Kidney tubule cell (primary cell): ENCODE measurements around the gene ZBTB49.

Experiments
- DNase-seq: peaks from one replicate; pipeline ENCODE4 v3.0.0-alpha.2; 2018; ENCODE audit warnings: low spot score

The ZBTB49 gene

GRCh38 chr4:4358093-4358854 is 68.2 kb downstream of the ZBTB49 start:
- no peak for DNase-seq

- DNase-seq: no peak
Observed at GRCh38 chr4:4361883-4362282, 71.8 kb downstream of the ZBTB49 start.

GRCh38 chr4:4362991-4363697 is 73.1 kb downstream of the ZBTB49 start:
- no peak for DNase-seq

- DNase-seq: no peak
Observed at GRCh38 chr4:4364061-4364460, 74.0 kb downstream of the ZBTB49 start.

- peak; percentile 23 for DNase-seq
Observed at GRCh38 chr4:4364486-4365208, 74.6 kb downstream of the ZBTB49 start.

- DNase-seq: no peak
Observed at GRCh38 chr4:4368809-4369580, 78.9 kb downstream of the ZBTB49 start.
